Transverse colon (tissue), 4 donors: ENCODE measurements around the gene ZBTB38.
A peak's percentile ranks its signal among the peaks of the same experiment; 100 is the strongest.

Source experiments
- CTCF ChIP-seq, 5 experiments: fragments of 200-600 bp in 3 of 5; fragments of 450-650 bp in 2 of 5; sonication (generic) in 3 of 5; IDR thresholded peaks; 1 replicate in 2 of 5; 2 replicates in 3 of 5; pipeline ENCODE4 v1.5.1; 2016 to 2017; ENCODE audit warnings: antibody characterized with exemption in 5 of 5, inconsistent platforms in 3 of 5, mild to moderate bottlenecking in 2 of 5, moderate library complexity in 1 of 5
- POLR2A ChIP-seq: fragments of 450-650 bp; IDR thresholded peaks from one replicate; pipeline ENCODE4 v1.6.1; 2016; ENCODE audit warnings: antibody characterized with exemption, mild to moderate bottlenecking, moderate library complexity
- POLR2AphosphoS5 ChIP-seq, 3 donors: sonication (generic); formaldehyde crosslinking; IDR thresholded peaks; one replicate each; pipeline ENCODE4 v1.6.1; 2016; ENCODE audit warnings: antibody characterized with exemption in 3 of 3

- TF ChIP-seq CTCF (IDR thresholded peaks at IDR 0.05) (peak in 2 of 5 experiments; percentile 30 to 33), POLR2AphosphoS5 (IDR thresholded peaks at IDR 0.05) (peak in 2 of 3 donors; percentile 36 to 54), POLR2A (no peak)
Observed at GRCh38 chr3:141366285-141367037, 1.8 kb upstream of the ZBTB38 start.
